HG03469 (cell line): ENCODE results near the gene TP53RK.
A peak's percentile ranks its signal among the peaks of the same experiment; 100 is the strongest.

ENCODE experiments used
- ATAC-seq: cut with Tn5 transposase; IDR thresholded peaks from one replicate; pipeline ENCODE4 v1.9.1; 2021; ENCODE audit warnings: mild to moderate bottlenecking, moderate library complexity, moderate number of reproducible peaks; ENCODE audit not compliant: unreplicated experiment

TP53RK gene

DNA sequence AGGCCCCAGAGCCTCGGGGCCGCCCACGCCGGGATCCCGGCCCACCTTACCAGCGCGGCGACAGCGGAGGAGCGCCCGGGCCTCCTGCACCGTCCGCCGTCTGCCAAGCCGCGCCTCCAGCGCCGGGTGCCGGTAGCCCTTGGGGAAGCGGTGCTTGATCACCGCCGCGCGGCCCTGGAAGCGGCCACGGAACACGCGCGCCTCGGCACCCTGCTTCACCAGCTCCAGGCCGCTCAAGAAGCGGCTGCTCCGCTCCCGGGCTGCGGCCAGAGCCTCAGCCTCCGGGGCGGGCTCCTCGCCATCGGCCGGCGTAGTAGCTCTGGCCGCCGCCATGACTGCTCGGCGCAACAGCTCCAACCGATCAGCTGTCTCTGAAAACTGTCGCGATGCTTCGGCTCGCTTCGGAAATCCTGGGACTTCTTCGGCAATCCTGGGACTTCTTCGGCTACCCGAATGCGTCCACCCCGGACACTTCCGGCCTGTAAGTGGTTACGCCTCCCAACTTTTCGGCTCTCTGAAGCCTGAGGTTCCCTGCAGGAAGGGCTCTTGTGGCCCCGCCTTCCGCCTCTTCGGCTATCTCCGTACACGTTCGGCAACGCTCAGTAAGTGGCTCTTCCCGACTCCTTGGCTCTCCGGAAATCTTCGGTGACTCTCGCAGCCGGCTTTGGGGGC lies at the start of gene TP53RK:
Gene TP53RK, minus strand, starts transcription at position 363 of the 672 bp plus-strand sequence. Its CDS starts 30 bp downstream, at position 333.
- peak; percentile 86 for ATAC-seq

DNA sequence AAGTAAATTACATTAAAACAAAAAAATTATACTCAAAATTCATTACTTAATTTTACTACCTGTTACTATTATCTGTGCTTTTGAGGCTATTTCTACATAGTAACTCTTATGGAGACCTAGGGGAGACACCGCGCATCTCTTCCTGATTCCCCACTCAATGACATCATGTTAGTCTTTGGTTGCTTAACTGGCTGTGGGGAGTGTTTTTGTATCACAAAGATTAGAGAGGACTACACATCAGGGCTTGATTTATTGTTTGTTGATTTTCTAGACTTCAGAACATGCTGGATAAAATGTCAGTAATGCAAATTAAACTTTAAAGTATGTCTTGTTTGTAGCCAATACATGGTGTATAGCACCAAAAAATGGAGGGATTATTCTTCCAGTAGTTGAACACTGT lies 46.2 kb upstream of the TP53RK start:
- no peak for ATAC-seq

- no peak for ATAC-seq
These were observed 42.5 kb upstream of the TP53RK start for GRCh38 chr20:46731770-46732169.

- ATAC-seq = no peak
These were observed 36.2 kb upstream of the TP53RK start for GRCh38 chr20:46725186-46726165.

DNA sequence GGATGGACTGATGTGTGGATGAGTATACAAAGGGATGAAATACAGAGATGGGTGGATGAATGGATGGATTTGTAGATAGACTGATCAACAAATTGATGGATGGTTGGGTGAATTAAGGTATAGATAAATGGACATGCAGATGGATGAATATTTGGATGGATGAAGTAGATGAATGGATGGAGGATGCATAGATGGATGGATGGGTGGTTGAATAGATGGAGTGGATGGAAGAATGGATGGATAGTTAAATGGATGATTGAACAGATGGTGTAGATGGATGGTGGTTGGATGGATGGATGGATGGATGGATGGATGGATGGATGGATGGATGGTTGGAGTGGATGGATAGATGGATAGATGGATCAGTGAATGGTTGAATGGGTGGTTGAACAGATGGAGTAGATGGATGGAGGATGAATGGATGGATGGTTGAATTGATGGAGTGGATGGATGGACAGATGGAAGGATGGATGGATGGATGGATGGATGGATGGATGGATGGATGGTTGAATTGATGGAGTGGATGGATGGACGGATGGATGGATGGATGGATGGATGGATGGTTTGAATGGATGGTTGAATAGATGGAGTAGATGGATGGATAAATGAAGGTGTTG lies 35.2 kb upstream of the TP53RK start:
- ATAC-seq = no peak

- no peak for ATAC-seq
These were observed 33.8 kb upstream of the TP53RK start for GRCh38 chr20:46723039-46723438.

DNA sequence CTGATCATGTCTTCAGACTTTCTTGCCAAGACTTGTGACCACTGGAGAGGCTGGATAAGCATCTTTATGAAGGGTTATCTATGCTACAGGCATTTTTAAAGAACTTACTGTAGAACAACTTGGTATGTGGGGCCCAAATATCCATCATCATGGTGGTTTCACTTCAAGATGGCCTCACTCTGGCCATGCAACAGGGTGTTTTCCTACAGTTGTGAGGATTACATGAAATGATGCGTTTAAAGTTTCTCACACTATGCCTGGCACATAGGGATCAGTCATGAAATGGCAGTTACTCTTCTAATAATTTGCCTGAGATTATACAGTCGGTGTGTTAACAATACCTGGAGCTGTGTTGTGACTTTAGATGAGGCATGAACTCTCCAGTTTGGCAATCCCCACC lies 33.2 kb upstream of the TP53RK start:
- no peak for ATAC-seq

GRCh38 chr20:46721476-46721875 lies 32.2 kb upstream of the TP53RK start:
- ATAC-seq = no peak

DNA sequence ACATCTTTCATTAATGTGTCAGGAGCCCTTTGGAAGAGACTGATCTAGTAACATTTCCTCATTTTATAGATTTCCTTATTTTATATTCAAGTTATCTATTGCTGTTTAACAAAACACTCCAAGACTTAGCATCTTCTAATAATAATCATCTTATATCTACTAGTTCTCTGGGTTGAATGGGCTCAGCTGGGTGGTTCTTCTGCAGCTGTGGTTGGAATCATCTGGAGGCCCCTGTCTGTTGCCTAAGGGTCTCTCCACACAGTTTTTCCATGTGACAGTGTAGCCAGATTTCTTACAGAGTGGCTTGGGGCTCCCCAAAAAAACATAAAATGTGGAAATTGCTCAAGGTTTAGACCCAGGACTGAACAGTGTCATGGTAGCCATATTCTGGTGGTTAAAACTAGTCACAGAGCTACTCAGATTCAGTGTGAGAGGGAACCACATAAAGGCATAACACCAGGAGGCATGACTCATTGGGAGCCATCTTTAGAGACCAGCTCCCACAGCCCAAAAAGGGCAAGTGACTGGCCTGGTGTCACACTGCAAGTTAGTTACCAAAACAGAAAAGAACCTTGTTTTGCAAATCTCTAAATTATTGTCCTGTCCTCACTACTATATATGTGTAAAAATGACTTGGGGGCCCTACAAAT lies 31.7 kb upstream of the TP53RK start:
- ATAC-seq = no peak

- no peak for ATAC-seq
These were observed 30.8 kb upstream of the TP53RK start for GRCh38 chr20:46720019-46720418.

- no peak for ATAC-seq
These were observed 28.7 kb upstream of the TP53RK start for GRCh38 chr20:46717818-46718541.

DNA sequence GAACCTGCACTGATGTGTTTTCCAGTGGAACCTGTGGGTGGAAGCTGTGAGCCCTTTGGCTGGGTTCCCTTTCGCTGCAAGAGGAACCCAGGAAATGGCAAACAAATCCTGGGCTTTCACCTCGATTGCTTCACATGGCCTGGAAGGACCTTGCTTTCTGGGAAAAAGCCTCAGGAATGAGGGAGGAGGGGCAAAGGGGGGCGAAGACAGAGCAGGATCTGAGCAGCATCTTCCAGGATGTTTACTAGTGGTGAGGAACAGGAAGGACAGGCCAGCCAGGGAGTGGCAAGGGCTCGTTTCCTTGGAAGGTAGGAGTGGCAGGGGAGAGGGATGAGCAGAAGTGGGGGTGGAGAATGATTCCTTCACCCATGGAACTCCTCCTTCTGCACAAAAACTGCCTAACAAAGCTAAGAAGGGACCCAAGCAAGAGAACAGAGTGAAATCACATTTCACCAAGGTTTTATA lies 26.1 kb upstream of the TP53RK start:
- no peak for ATAC-seq

- ATAC-seq = no peak
These were observed 25.0 kb upstream of the TP53RK start for GRCh38 chr20:46713957-46714834.

GRCh38 chr20:46712056-46712636 lies 22.9 kb upstream of the TP53RK start:
- no peak for ATAC-seq

GRCh38 chr20:46710153-46710913 lies 21.1 kb upstream of the TP53RK start:
- no peak for ATAC-seq

GRCh38 chr20:46709459-46710152 lies 20.4 kb upstream of the TP53RK start, which contains the start of gene SLC2A10:
TSS of gene SLC2A10 (plus strand) at chr20:46709649. CDS start at chr20:46709737, 88 bp downstream.
- ATAC-seq = no peak

DNA sequence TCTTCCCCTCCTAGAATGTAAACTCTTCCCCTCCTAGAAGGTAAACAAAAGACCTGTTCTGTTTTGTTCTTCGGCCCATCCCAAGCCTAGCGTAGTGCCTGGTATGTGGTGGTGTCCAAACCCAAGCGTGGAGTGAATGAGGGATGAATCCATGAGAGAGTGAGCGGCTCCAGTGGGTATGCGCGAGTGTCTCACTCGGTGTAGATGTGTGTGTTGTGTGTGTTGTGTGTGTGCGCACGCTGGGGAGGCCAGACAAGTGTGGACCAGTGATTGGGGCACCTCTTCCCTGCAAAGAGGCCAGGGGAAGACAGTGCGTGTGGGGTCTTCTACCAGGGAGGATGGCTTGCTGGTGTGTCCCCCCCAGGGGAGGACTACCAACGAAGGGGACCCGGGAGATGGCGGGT lies 19.8 kb upstream of the TP53RK start:
- ATAC-seq = no peak
